Keratinocyte (primary cell): Measurements from ENCODE around the gene PCDH9.

Experiments
- CTCF ChIP-seq, 3 experiments: IDR thresholded peaks in 1 of 3; conservative IDR thresholded peaks in 1 of 3; optimal IDR thresholded peaks in 1 of 3; 2 replicates in 2 of 3; 3 replicates in 1 of 3; pipeline versions ENCODE3 to v1.5.1; 2011; ENCODE audit warnings: low read length in 3 of 3, mild to moderate bottlenecking in 3 of 3, moderate library complexity in 2 of 3, control low read depth in 1 of 3, inconsistent platforms in 1 of 3; ENCODE audit not compliant: insufficient read depth in 2 of 3; ENCODE audit errors: extremely low read depth in 1 of 3
- EZH2 ChIP-seq: IDR thresholded peaks from one replicate; pipeline ENCODE4 v1.6.1; 2012; ENCODE audit warnings: inconsistent platforms, mild to moderate bottlenecking, low read length, moderate library complexity

GRCh38 chr13:66996503-66996902 lies 233.6 kb downstream of the PCDH9 start:
- TF ChIP-seq EZH2 (no peak), CTCF (optimal IDR thresholded peaks at IDR 0.05 in 1 of 3, IDR thresholded peaks at IDR 0.05 in 1 of 3, conservative IDR thresholded peaks at IDR 0.05 in 1 of 3; ENCODE audit: extremely low read depth in 1 of 3, insufficient read depth in 2 of 3, low read length in 3 of 3) (no peak)
